IPS-NIHi7 (cell line): ENCODE data around the gene APOBEC4.

Source experiments
- DNase-seq: peaks from one replicate; pipeline ENCODE4 v3.0.0; 2012; ENCODE audit warnings: mixed read lengths; ENCODE audit errors: extremely low spot score

APOBEC4 gene

GRCh38 chr1:183674886-183675285, 21.8 kb upstream of the APOBEC4 start:
- DNase-seq = no peak

GRCh38 chr1:183674339-183674738, 21.2 kb upstream of the APOBEC4 start:
- no peak for DNase-seq

- DNase-seq = no peak
These were observed 20.6 kb upstream of the APOBEC4 start for GRCh38 chr1:183673605-183674323.

- no peak for DNase-seq
These were observed 17.1 kb upstream of the APOBEC4 start for GRCh38 chr1:183670169-183670568.

GRCh38 chr1:183656355-183656754, 3.2 kb upstream of the APOBEC4 start:
- no peak for DNase-seq

- DNase-seq = peak; percentile 85
These were observed 2.5 kb upstream of the APOBEC4 start for GRCh38 chr1:183655562-183656075.

GRCh38 chr1:183654706-183655105, 1.6 kb upstream of the APOBEC4 start:
- DNase-seq = no peak

- no peak for DNase-seq
These were observed 848 bp upstream of the APOBEC4 start for GRCh38 chr1:183653876-183654451.

- no peak for DNase-seq
These were observed 312 bp upstream of the APOBEC4 start for GRCh38 chr1:183653462-183653794.

- DNase-seq = no peak
These were observed 1.0 kb downstream of the APOBEC4 start for GRCh38 chr1:183652107-183652506.

GRCh38 chr1:183651612-183652011, 1.5 kb downstream of the APOBEC4 start:
- no peak for DNase-seq

GRCh38 chr1:183648042-183648441, 5.1 kb downstream of the APOBEC4 start:
- no peak for DNase-seq

- no peak for DNase-seq
These were observed 6.3 kb downstream of the APOBEC4 start for GRCh38 chr1:183646776-183647175.

- no peak for DNase-seq
These were observed 7.6 kb downstream of the APOBEC4 start for GRCh38 chr1:183645531-183645930.

- DNase-seq = no peak
These were observed 10.9 kb downstream of the APOBEC4 start for GRCh38 chr1:183642166-183642565.

GRCh38 chr1:183640193-183640592, 12.9 kb downstream of the APOBEC4 start:
- no peak for DNase-seq

GRCh38 chr1:183638649-183639387, 14.3 kb downstream of the APOBEC4 start:
- no peak for DNase-seq

GRCh38 chr1:183636783-183637182, 16.3 kb downstream of the APOBEC4 start:
- no peak for DNase-seq

GRCh38 chr1:183636334-183636682, 16.8 kb downstream of the APOBEC4 start:
- DNase-seq = no peak

- DNase-seq = peak; percentile 94
These were observed 17.3 kb downstream of the APOBEC4 start, which contains the start of gene ARPC5 for GRCh38 chr1:183635606-183636333. ARPC5 (minus strand) TSS chr1:183635783; CDS start chr1:183635659, 124 bp downstream.

GRCh38 chr1:183635099-183635605, 18.0 kb downstream of the APOBEC4 start:
- peak; percentile 39 for DNase-seq
